ENCODE measurements around the gene WSCD1. TPM values are rescaled to one million over a fixed set of nuclear protein-coding genes. Genes with fewer than 3 reads are reported as not detected.

Gene WSCD1
- total RNA-seq, 1 donor from 2014 or later: 16.1 TPM

DNA sequence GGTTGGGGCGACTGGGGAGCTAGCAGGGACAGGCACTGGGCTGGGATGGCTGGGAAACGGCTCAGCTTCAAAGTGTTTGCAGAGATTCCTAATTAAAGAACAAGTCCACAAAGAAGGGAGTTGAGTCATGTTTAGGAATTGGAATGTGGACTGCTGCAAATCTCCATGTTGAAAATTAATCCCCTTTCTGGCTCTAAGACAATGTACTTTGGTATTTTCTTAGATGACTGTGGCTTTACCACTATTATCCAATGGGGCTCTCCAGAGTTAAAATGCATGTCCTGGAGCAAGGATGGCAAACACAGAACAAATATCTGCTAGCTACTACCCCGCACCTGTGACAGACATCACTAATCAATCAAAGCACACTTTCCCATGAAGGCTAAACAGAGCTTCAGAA is 22.2 kb upstream of the WSCD1 start:
- TF ChIP-seq, protein P1, sequence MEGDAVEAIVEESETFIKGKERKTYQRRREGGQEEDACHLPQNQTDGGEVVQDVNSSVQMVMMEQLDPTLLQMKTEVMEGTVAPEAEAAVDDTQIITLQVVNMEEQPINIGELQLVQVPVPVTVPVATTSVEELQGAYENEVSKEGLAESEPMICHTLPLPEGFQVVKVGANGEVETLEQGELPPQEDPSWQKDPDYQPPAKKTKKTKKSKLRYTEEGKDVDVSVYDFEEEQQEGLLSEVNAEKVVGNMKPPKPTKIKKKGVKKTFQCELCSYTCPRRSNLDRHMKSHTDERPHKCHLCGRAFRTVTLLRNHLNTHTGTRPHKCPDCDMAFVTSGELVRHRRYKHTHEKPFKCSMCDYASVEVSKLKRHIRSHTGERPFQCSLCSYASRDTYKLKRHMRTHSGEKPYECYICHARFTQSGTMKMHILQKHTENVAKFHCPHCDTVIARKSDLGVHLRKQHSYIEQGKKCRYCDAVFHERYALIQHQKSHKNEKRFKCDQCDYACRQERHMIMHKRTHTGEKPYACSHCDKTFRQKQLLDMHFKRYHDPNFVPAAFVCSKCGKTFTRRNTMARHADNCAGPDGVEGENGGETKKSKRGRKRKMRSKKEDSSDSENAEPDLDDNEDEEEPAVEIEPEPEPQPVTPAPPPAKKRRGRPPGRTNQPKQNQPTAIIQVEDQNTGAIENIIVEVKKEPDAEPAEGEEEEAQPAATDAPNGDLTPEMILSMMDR (conservative IDR thresholded peaks at IDR 0.05): no peak
- no peak overlapping the region for H3K27ac Mint-ChIP-seq
- H3K36me3 Mint-ChIP-seq: no peaks in the 10 kb centered on the region
- DNase-seq (ENCODE audit: extremely low spot score, unreplicated experiment): no peak
- H3K4me3 Mint-ChIP-seq: no peak overlapping the region
- peaks cover 9% of the 10 kb centered on the region for H3K27me3 Mint-ChIP-seq
- peaks cover 4% of the 10 kb centered on the region for H3K9me3 Mint-ChIP-seq
- no peaks in the 10 kb centered on the region for H3K4me1 Mint-ChIP-seq (ENCODE audit: unreplicated experiment)

DNA sequence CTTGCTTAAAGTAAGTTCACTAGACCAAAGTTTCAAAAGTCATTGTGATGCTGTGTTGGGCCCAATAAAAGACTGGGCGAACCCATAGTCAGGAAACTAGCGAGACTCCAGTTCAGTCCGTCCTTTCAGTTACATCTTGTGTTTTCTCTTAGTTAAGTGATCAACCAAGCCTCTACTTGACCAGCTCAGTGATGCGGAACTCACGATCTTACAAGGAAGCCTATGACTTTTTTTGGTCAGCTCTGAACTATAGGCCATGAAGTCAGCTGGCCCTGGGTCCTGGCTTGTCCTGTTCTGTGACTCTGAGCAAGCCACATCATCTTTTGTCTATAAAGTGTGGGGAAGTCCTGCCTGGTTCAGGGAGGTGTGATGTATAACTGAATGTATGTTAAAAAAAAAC is 21.7 kb upstream of the WSCD1 start:
- Mint-ChIP-seq H3K9me3 (peaks cover 4% of the 10 kb centered on the region), H3K4me3 (no peak overlapping the region), H3K27me3 (peaks cover 4% of the 10 kb centered on the region), H3K4me1 (ENCODE audit: unreplicated experiment) (no peaks in the 10 kb centered on the region), H3K36me3 (no peaks in the 10 kb centered on the region), H3K27ac (no peak overlapping the region)
- TF ChIP-seq, protein P1 (conservative IDR thresholded peaks at IDR 0.05): no peak
- no peak for DNase-seq (ENCODE audit: extremely low spot score, unreplicated experiment)

DNA sequence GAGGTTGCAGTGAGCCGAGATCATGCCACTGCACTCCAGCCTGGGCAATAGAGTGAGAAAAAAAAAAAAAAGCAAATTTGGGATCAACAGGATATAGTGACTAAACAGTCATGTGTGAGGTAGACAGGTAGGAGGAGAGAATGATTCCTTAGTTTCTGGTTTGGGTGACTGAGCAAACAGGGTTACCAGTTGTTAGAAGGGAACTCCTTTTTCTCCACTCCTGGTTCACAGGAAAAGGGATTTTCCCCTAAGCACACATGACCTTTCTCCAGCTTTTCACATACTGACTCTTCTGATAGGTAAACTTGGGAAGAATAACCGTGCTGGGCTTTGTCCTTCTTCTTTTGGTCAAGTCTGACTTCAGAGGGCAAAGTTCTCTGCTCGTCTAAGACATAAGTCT is 17.3 kb upstream of the WSCD1 start:
- no peak overlapping the region for H3K4me3 Mint-ChIP-seq
- peaks cover 16% of the 10 kb centered on the region for H3K27me3 Mint-ChIP-seq
- H3K9me3 Mint-ChIP-seq: no peaks in the 10 kb centered on the region
- H3K36me3 Mint-ChIP-seq: no peaks in the 10 kb centered on the region
- TF ChIP-seq, protein P1 (conservative IDR thresholded peaks at IDR 0.05): no peak
- peaks cover 12% of the 10 kb centered on the region for H3K4me1 Mint-ChIP-seq (ENCODE audit: unreplicated experiment)
- H3K27ac Mint-ChIP-seq: no peak overlapping the region
- DNase-seq (ENCODE audit: extremely low spot score, unreplicated experiment): no peak

DNA sequence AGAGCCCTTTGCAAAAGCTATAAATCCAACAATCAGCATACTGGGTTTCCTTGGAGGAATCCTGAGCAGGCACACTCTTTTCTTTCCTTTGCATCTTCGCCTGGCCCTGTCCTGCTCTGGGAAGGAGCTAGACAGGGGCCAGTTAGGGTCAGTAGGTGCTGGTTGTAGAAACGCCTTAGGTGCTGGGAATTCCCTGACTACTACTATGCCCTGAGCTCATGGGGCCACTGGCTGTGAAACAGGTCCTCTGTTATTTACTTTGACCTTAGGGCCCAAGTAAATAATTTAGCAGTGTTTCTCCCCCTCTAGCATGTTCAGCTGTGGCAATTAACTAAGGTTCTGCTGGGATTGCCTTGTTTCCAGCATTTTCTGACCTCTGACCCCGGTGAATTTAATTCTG is 15.8 kb upstream of the WSCD1 start:
- TF ChIP-seq, protein P1 (conservative IDR thresholded peaks at IDR 0.05): no peak
- Mint-ChIP-seq H3K4me1 (ENCODE audit: unreplicated experiment) (peaks cover 16% of the 10 kb centered on the region), H3K36me3 (no peaks in the 10 kb centered on the region), H3K27me3 (peaks cover 23% of the 10 kb centered on the region), H3K27ac (no peak overlapping the region), H3K4me3 (no peak overlapping the region), H3K9me3 (no peaks in the 10 kb centered on the region)
- no peak for DNase-seq (ENCODE audit: extremely low spot score, unreplicated experiment)

DNA sequence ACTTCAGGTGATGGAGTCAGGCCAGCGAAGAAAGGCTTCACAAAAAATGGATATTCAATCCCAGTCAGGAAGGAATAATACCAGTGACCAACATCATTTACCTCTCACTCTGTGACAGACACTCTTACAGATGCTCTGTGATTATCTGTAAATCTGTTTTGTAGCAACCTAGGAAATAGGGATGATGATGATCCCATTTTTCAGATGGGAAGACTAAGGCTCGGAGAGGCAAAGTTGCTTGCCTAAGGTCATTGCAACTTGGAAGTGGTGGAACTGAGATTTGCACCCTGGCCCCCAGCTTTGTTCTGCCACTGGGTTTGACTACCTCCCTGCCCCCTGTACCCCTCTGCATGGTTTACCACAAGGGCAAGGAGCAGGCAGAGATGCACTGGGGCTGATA is 14.1 kb upstream of the WSCD1 start:
- H3K27me3 Mint-ChIP-seq: peaks cover 29% of the 10 kb centered on the region
- H3K27ac Mint-ChIP-seq: no peak overlapping the region
- no peak for DNase-seq (ENCODE audit: extremely low spot score, unreplicated experiment)
- TF ChIP-seq, protein P1 (conservative IDR thresholded peaks at IDR 0.05): no peak
- no peak overlapping the region for H3K4me3 Mint-ChIP-seq
- no peaks in the 10 kb centered on the region for H3K9me3 Mint-ChIP-seq
- H3K4me1 Mint-ChIP-seq (ENCODE audit: unreplicated experiment): peaks cover 16% of the 10 kb centered on the region
- no peaks in the 10 kb centered on the region for H3K36me3 Mint-ChIP-seq

DNA sequence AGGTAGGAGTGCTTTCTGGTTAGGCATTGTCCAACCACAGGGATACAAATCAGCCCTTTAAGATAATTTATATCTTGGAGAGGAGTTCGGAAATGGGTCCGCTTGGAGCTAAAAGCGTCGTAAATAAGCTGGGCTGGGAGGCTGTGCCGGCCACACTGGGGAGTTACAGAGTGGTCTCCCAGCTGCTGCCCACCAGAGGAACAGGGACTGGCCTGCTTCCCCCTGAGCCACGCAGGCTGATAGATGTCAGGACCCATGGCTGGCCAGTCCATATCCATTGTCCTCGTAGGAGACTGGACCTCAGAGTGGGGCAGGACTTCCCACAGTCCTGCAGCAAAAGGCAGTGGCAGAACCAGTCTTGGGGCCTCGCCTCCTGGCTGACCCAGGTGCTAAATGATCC is 12.6 kb upstream of the WSCD1 start:
- Mint-ChIP-seq H3K4me1 (ENCODE audit: unreplicated experiment) (peaks cover 16% of the 10 kb centered on the region), H3K36me3 (no peaks in the 10 kb centered on the region), H3K4me3 (no peak overlapping the region), H3K9me3 (no peaks in the 10 kb centered on the region), H3K27me3 (peaks cover 39% of the 10 kb centered on the region), H3K27ac (no peak overlapping the region)
- TF ChIP-seq, protein P1 (conservative IDR thresholded peaks at IDR 0.05): no peak
- DNase-seq (ENCODE audit: extremely low spot score, unreplicated experiment): no peak

Measured in type B pancreatic cell (in vitro differentiated cells).